Activated CD8-positive, alpha-beta T cell treated with anti-CD3 and anti-CD28 coated beads for 36 hours (primary cell): ENCODE results near the gene MXRA5. TPM values are rescaled to one million over a fixed set of nuclear protein-coding genes. Genes with fewer than 3 reads are reported as not detected.
"Not testable (repeated sequence)": the region's sequence is repeated elsewhere in the genome, so short reads cannot be mapped to it uniquely, and the experiment has no call there.

Source experiments
- ATAC-seq: fragments of 200-7000 bp; cut with Tn5 transposase; one replicate; pipeline ENCODE4 v1.10.0; 2021; ENCODE audit warnings: mild to moderate bottlenecking, moderate library complexity
- CTCF ChIA-PET: fragments of 350-600 bp; sonication (Branson Sonifier 250); formaldehyde crosslinking; loops from one replicate; lab custom pipeline; 2021; ENCODE audit warnings: antibody characterized with exemption; lab: Charles Lee
- POLR2A ChIA-PET: fragments of 350-600 bp; sonication (Branson Sonifier 250); formaldehyde crosslinking; loops from one replicate; lab custom pipeline; 2021; ENCODE audit warnings: antibody characterized with exemption; lab: Charles Lee
- DNase-seq: peaks from one replicate; pipeline ENCODE4 v3.0.0-alpha.2; 2020
- H3K27ac Mint-ChIP-seq: one replicate; pipeline ENCODE4 v1.8.0; 2021; ENCODE audit warnings: mild to moderate bottlenecking, mixed read lengths
- H3K27me3 Mint-ChIP-seq: one replicate; pipeline ENCODE4 v1.8.0; 2021; ENCODE audit warnings: mixed read lengths
- H3K36me3 Mint-ChIP-seq: one replicate; pipeline ENCODE4 v1.8.0; 2021; ENCODE audit warnings: low read depth, mixed read lengths
- H3K4me1 Mint-ChIP-seq: one replicate; pipeline ENCODE4 v1.8.0; 2021; ENCODE audit warnings: low read depth, mixed read lengths
- H3K4me3 Mint-ChIP-seq: one replicate; pipeline ENCODE4 v1.8.0; 2021; ENCODE audit warnings: mild to moderate bottlenecking, moderate library complexity, mixed read lengths
- H3K9me3 Mint-ChIP-seq: one replicate; pipeline ENCODE4 v1.8.0; 2021; ENCODE audit warnings: mixed read lengths
- intact Hi-C: fragments of 100-400 bp; cut with micrococcal nuclease; formaldehyde crosslinking; loops from one replicate; pipeline ENCODE4 v1.10.0; 2022
- total RNA-seq, 2 experiments: library from RNA; stranded (reverse); gene quantifications; one replicate each; pipeline ENCODE4 v1.2.3, GENCODE V29; 2021
- TF ChIP-seq, protein P1 (sequence below): fragments of 200-600 bp; IDR thresholded peaks from one replicate; pipeline ENCODE4 v1.8.0; 2022; ENCODE audit warnings: antibody characterized with exemption, mild to moderate bottlenecking

MXRA5 gene
- total RNA-seq, 2 experiments from 2014 or later = not detected

GRCh38 chrX:3286196-3286945, 60.1 kb downstream of the MXRA5 start:
- ATAC-seq = no peak
- intact Hi-C loops = no loop called here
- no peaks in the 10 kb centered on the region for H3K4me1 Mint-ChIP-seq
- no peaks in the 10 kb centered on the region for H3K36me3 Mint-ChIP-seq
- CTCF ChIA-PET = no interaction called here
- POLR2A ChIA-PET = no interaction called here
- H3K9me3 Mint-ChIP-seq = no peaks in the 10 kb centered on the region
- TF ChIP-seq, protein P1, sequence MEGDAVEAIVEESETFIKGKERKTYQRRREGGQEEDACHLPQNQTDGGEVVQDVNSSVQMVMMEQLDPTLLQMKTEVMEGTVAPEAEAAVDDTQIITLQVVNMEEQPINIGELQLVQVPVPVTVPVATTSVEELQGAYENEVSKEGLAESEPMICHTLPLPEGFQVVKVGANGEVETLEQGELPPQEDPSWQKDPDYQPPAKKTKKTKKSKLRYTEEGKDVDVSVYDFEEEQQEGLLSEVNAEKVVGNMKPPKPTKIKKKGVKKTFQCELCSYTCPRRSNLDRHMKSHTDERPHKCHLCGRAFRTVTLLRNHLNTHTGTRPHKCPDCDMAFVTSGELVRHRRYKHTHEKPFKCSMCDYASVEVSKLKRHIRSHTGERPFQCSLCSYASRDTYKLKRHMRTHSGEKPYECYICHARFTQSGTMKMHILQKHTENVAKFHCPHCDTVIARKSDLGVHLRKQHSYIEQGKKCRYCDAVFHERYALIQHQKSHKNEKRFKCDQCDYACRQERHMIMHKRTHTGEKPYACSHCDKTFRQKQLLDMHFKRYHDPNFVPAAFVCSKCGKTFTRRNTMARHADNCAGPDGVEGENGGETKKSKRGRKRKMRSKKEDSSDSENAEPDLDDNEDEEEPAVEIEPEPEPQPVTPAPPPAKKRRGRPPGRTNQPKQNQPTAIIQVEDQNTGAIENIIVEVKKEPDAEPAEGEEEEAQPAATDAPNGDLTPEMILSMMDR = no peak
- H3K27ac Mint-ChIP-seq = no peak overlapping the region
- no peak overlapping the region for H3K4me3 Mint-ChIP-seq
- no peaks in the 10 kb centered on the region for H3K27me3 Mint-ChIP-seq
- no peak for DNase-seq

- POLR2A ChIA-PET = interaction anchor here (0.6 kb wide), 1 partner anchor 265 kb away, joined by 3 read pairs; no protein-coding TSS in a partner anchor
- H3K36me3 Mint-ChIP-seq = no peaks in the 10 kb centered on the region
- no peak for DNase-seq
- intact Hi-C loops = no loop called here
- no peaks in the 10 kb centered on the region for H3K4me1 Mint-ChIP-seq
- H3K27me3 Mint-ChIP-seq = no peaks in the 10 kb centered on the region
- peaks cover 8% of the 10 kb centered on the region for H3K9me3 Mint-ChIP-seq
- TF ChIP-seq, protein P1 = no peak
- no peak for ATAC-seq
- H3K4me3 Mint-ChIP-seq = no peak overlapping the region
- CTCF ChIA-PET = no interaction called here
- H3K27ac Mint-ChIP-seq = no peak overlapping the region
Measured at GRCh38 chrX:3280706-3281105, 65.7 kb downstream of the MXRA5 start.

DNA sequence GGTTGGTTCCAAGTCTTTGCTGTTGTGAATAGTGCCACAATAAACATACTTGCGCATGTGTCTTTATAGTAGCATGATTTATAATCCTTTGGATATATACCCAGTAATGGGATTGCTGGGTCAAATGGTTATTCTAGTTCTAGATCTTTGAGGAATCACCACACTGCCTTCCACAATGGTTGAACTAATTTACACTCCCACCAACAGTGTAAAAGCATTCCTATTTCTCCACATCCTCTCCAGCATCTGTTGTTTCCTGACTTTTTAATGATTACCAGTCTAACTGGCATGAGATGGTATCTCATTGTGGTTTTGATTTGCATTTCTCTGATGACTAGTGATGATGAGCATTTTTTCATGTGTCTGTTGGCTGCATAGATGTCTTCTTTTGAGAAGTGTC, 72.8 kb downstream of the MXRA5 start:
- POLR2A ChIA-PET, ATAC-seq, CTCF ChIA-PET: not testable (repeated sequence)

DNA sequence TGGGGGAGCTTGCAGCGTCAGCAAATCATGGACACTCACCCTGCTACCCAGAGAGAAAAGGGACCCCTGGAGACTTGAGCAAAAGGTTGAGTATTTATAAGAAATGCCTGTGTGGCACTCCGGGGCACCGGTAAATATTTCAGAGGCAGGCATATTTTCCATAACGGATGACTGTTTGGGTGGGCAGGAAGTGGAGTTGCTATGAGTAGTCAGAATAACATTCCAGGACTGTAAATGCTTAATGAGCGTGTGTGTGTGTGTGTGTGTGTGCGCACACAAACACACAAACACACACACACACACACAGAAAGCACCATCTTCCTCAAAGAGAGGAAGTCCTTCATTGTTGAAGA, 74.6 kb downstream of the MXRA5 start:
- intact Hi-C loops = no loop called here
- H3K36me3 Mint-ChIP-seq = no peaks in the 10 kb centered on the region
- H3K9me3 Mint-ChIP-seq = no peaks in the 10 kb centered on the region
- H3K27me3 Mint-ChIP-seq = no peaks in the 10 kb centered on the region
- CTCF ChIA-PET = no interaction called here
- ATAC-seq = no peak
- POLR2A ChIA-PET = no interaction called here
- no peak overlapping the region for H3K4me3 Mint-ChIP-seq
- H3K4me1 Mint-ChIP-seq = no peaks in the 10 kb centered on the region
- TF ChIP-seq, protein P1 = no peak
- DNase-seq = no peak
- no peak overlapping the region for H3K27ac Mint-ChIP-seq

More for the DNA sequence above, 72.8 kb downstream of the MXRA5 start:
- DNase-seq, H3K27ac Mint-ChIP-seq, intact Hi-C loops, H3K36me3 Mint-ChIP-seq, H3K9me3 Mint-ChIP-seq, H3K4me3 Mint-ChIP-seq, H3K4me1 Mint-ChIP-seq, H3K27me3 Mint-ChIP-seq: not testable (repeated sequence)

GRCh38 chrX:3271183-3271833, 75.1 kb downstream of the MXRA5 start:
- H3K4me1 Mint-ChIP-seq = no peaks in the 10 kb centered on the region
- POLR2A ChIA-PET = no interaction called here
- no peak for ATAC-seq
- TF ChIP-seq, protein P1 = no peak
- no peaks in the 10 kb centered on the region for H3K36me3 Mint-ChIP-seq
- H3K9me3 Mint-ChIP-seq = no peaks in the 10 kb centered on the region
- intact Hi-C loops = no loop called here
- no peak for DNase-seq
- CTCF ChIA-PET = no interaction called here
- H3K27me3 Mint-ChIP-seq = no peaks in the 10 kb centered on the region
- H3K27ac Mint-ChIP-seq = no peak overlapping the region
- no peak overlapping the region for H3K4me3 Mint-ChIP-seq
